NOMO-1 (cell line): ENCODE measurements around the gene COQ5.

Experiments
- DNase-seq, 2 experiments: peaks; one replicate each; lab custom pipeline; 2025; ENCODE audit not compliant: unreplicated experiment in 2 of 2; lab: John Stamatoyannopoulos, UW

The COQ5 gene

GRCh38 chr12:120460157-120460556 lies 68.8 kb downstream of the COQ5 start:
- no peak for DNase-seq

- no peak for DNase-seq
Observed at GRCh38 chr12:120457133-120457532, 71.8 kb downstream of the COQ5 start.

- no peak for DNase-seq
Observed at GRCh38 chr12:120455302-120455701, 73.7 kb downstream of the COQ5 start.

- DNase-seq = peak; percentile 32 to 44
Observed at GRCh38 chr12:120453977-120454376, 75.0 kb downstream of the COQ5 start.
